ENCODE measurements around the gene GALNT16.

DNA sequence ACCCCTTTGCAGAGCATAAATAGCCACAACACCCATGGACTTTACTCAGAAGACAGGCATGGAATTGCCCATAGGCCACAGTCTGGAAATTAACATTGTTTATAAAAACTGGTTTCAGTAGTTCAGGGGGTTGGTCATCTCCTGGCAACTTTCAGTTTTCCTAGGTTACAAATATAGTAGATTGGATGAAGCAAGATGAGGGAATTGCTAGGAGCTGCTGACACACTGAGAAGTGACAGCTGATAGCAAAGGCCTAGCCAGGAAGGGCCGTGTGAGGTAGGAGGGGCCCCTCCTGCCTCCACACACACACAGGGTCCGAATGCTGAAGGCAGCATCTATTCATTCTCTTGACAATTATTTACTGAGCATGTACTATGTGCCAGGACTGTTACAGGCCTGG, 8.3 kb downstream of the GALNT16 start:
- TF ChIP-seq GATA2 (IDR thresholded peaks at IDR 0.05; ENCODE audit: low read depth, low read length) (no peak), GATA3 (IDR thresholded peaks at IDR 0.05; ENCODE audit: low read depth, low read length) (no peak)
